HepG2 (cell line): ENCODE measurements around the gene LYSMD1. TPM values are rescaled to one million over a fixed set of nuclear protein-coding genes. Genes with fewer than 3 reads are reported as not detected.

ENCODE experiments used
- HNRNPLL ChIP-seq: fragments of 200-400 bp; formaldehyde crosslinking; IDR thresholded peaks from 2 replicates; pipeline ENCODE4 v1.6.1; 2017; ENCODE audit warnings: mild to moderate bottlenecking, low read depth, low read length; ENCODE audit not compliant: poor library complexity, severe bottlenecking
- SYNCRIP ChIP-seq: fragments of 200-400 bp; formaldehyde crosslinking; IDR thresholded peaks from 2 replicates; pipeline ENCODE4 v1.6.1; 2018; ENCODE audit warnings: mild to moderate bottlenecking, low read depth, low read length; ENCODE audit not compliant: insufficient read depth
- ZNF205 ChIP-seq: IDR thresholded peaks from 2 replicates; pipeline ENCODE4 v1.6.1; 2018; ENCODE audit warnings: missing biosample characterization, missing genetic modification reagents
- ZNF275 ChIP-seq: sonication (generic); formaldehyde crosslinking; IDR thresholded peaks from 2 replicates; pipeline ENCODE4 v1.8.0; 2022; ENCODE audit warnings: missing genetic modification reagents, mild to moderate bottlenecking, inconsistent platforms, borderline replicate concordance
- ZNF460 ChIP-seq: sonication (generic); formaldehyde crosslinking; IDR thresholded peaks from 2 replicates; pipeline ENCODE4 v1.5.1; 2020; ENCODE audit warnings: missing genetic modification reagents, mild to moderate bottlenecking, borderline replicate concordance
- ZNF605 ChIP-seq: sonication (generic); formaldehyde crosslinking; IDR thresholded peaks from 2 replicates; pipeline ENCODE4 v1.8.0; 2022; ENCODE audit warnings: mild to moderate bottlenecking, missing genetic modification reagents
- ZNF788 ChIP-seq: sonication (generic); formaldehyde crosslinking; IDR thresholded peaks from 2 replicates; pipeline ENCODE4 v1.5.0; 2020; ENCODE audit warnings: mild to moderate bottlenecking, missing genetic modification reagents, borderline replicate concordance
- polyA plus RNA-seq, 8 experiments: library from polyadenylated mRNA; depleted of rRNA in 3 of 8; stranded (reverse) in 7 of 8; unstranded in 1 of 8; fragments of >200 nt; fragmentation: Illumina TruSeq in 4 of 8; extraction: Trizol in 4 of 8; gene quantifications; 2 replicates each; pipeline versions ENCODE4 v1.2.1 to v1.2.3, GENCODE V29; 2011 to 2016; ENCODE audit warnings: low read depth in 4 of 8, missing spikeins in 1 of 8, mixed read lengths in 1 of 8; ENCODE audit not compliant: insufficient read depth in 1 of 8
- total RNA-seq, 5 experiments: library from RNA; depleted of rRNA; stranded (reverse); fragments of >200 nt; fragmentation: Illumina TruSeq; extraction: Trizol; gene quantifications; 2 replicates each; pipeline ENCODE4 v1.2.3, GENCODE V29; 2016; ENCODE audit warnings: low read depth in 1 of 5
- TF ChIP-seq, protein P1 (sequence below): sonication (generic); formaldehyde crosslinking; IDR thresholded peaks from 2 replicates; pipeline ENCODE4 v1.4.0; 2020; ENCODE audit warnings: low read depth, missing genetic modification reagents
- TF ChIP-seq, protein P2 (sequence below): sonication (generic); formaldehyde crosslinking; IDR thresholded peaks from 2 replicates; pipeline ENCODE4 v1.4.0; 2020; ENCODE audit warnings: missing genetic modification reagents, borderline replicate concordance
- TF ChIP-seq, protein P3 (sequence below), 2 experiments: sonication (generic) in 1 of 2; formaldehyde crosslinking in 1 of 2; IDR thresholded peaks; 2 replicates each; pipeline versions ENCODE4 v1.5.1 to v1.6.1; 2011 to 2020; ENCODE audit warnings: borderline replicate concordance in 1 of 2, low read depth in 1 of 2, low read length in 1 of 2, mild to moderate bottlenecking in 1 of 2, missing genetic modification reagents in 1 of 2, moderate library complexity in 1 of 2

LYSMD1 gene
- total and polyA plus RNA-seq, 2 of the 13 experiments (the other 11 are each of a cell fraction or from before 2014, with no cell fraction given): 3.8 to 4.8 TPM

GRCh38 chr1:151198254-151199127 lies 32.8 kb upstream of the LYSMD1 start, which contains the start of gene PIP5K1A (continued):
- TF ChIP-seq ZNF205 (CRISPR knock-in tag) (no peak), ZNF788 (CRISPR knock-in tag) (0 out of 2 replicates have a peak, but pooled peaks have one; percentile 19), ZNF460 (no peak), ZNF605 (peak; percentile 61), HNRNPLL (peak; percentile 61), SYNCRIP (no peak), ZNF275 (CRISPR knock-in tag) (0 out of 2 replicates have a peak, but pooled peaks have one; percentile 1)
- TF ChIP-seq, protein P1, sequence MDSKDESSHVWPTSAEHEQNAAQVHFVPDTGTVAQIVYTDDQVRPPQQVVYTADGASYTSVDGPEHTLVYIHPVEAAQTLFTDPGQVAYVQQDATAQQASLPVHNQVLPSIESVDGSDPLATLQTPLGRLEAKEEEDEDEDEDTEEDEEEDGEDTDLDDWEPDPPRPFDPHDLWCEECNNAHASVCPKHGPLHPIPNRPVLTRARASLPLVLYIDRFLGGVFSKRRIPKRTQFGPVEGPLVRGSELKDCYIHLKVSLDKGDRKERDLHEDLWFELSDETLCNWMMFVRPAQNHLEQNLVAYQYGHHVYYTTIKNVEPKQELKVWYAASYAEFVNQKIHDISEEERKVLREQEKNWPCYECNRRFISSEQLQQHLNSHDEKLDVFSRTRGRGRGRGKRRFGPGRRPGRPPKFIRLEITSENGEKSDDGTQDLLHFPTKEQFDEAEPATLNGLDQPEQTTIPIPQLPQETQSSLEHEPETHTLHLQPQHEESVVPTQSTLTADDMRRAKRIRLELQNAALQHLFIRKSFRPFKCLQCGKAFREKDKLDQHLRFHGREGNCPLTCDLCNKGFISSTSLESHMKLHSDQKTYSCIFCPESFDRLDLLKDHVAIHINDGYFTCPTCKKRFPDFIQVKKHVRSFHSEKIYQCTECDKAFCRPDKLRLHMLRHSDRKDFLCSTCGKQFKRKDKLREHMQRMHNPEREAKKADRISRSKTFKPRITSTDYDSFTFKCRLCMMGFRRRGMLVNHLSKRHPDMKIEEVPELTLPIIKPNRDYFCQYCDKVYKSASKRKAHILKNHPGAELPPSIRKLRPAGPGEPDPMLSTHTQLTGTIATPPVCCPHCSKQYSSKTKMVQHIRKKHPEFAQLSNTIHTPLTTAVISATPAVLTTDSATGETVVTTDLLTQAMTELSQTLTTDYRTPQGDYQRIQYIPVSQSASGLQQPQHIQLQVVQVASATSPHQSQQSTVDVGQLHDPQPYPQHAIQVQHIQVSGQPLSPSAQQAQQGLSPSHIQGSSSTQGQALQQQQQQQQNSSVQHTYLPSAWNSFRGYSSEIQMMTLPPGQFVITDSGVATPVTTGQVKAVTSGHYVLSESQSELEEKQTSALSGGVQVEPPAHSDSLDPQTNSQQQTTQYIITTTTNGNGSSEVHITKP (CRISPR knock-in tag): no peak
- TF ChIP-seq, protein P2, sequence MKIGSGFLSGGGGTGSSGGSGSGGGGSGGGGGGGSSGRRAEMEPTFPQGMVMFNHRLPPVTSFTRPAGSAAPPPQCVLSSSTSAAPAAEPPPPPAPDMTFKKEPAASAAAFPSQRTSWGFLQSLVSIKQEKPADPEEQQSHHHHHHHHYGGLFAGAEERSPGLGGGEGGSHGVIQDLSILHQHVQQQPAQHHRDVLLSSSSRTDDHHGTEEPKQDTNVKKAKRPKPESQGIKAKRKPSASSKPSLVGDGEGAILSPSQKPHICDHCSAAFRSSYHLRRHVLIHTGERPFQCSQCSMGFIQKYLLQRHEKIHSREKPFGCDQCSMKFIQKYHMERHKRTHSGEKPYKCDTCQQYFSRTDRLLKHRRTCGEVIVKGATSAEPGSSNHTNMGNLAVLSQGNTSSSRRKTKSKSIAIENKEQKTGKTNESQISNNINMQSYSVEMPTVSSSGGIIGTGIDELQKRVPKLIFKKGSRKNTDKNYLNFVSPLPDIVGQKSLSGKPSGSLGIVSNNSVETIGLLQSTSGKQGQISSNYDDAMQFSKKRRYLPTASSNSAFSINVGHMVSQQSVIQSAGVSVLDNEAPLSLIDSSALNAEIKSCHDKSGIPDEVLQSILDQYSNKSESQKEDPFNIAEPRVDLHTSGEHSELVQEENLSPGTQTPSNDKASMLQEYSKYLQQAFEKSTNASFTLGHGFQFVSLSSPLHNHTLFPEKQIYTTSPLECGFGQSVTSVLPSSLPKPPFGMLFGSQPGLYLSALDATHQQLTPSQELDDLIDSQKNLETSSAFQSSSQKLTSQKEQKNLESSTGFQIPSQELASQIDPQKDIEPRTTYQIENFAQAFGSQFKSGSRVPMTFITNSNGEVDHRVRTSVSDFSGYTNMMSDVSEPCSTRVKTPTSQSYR (CRISPR knock-in tag): peak; percentile 62
- TF ChIP-seq, protein P3, sequence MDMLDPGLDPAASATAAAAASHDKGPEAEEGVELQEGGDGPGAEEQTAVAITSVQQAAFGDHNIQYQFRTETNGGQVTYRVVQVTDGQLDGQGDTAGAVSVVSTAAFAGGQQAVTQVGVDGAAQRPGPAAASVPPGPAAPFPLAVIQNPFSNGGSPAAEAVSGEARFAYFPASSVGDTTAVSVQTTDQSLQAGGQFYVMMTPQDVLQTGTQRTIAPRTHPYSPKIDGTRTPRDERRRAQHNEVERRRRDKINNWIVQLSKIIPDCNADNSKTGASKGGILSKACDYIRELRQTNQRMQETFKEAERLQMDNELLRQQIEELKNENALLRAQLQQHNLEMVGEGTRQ (IDR thresholded peaks at IDR 0.05; ENCODE audit: low read depth, low read length): peak; percentile 98
- TF ChIP-seq, protein P3 (CRISPR knock-in tag; IDR thresholded peaks at IDR 0.05; ENCODE audit: borderline replicate concordance): peak; percentile 99
